Measurements from ENCODE around the gene IFI30. TPM values are rescaled to one million over a fixed set of nuclear protein-coding genes. Genes with fewer than 3 reads are reported as not detected.

IFI30 gene
- total RNA-seq, 1 donor from 2014 or later = not detected

GRCh38 chr19:18137657-18138339 is 35.8 kb upstream of the IFI30 start:
- no peak overlapping the region for H3K4me3 Mint-ChIP-seq (ENCODE audit: unreplicated experiment)
- H3K27ac Mint-ChIP-seq (ENCODE audit: unreplicated experiment) = no peak overlapping the region
- no peaks in the 10 kb centered on the region for H3K4me1 Mint-ChIP-seq (ENCODE audit: unreplicated experiment)
- H3K27me3 Mint-ChIP-seq (ENCODE audit: unreplicated experiment) = no peaks in the 10 kb centered on the region
- H3K36me3 Mint-ChIP-seq (ENCODE audit: unreplicated experiment) = peaks cover 13% of the 10 kb centered on the region
- DNase-seq (ENCODE audit: extremely low spot score, unreplicated experiment) = no peak
- H3K9me3 Mint-ChIP-seq (ENCODE audit: unreplicated experiment) = no peaks in the 10 kb centered on the region
- no peak for TF ChIP-seq CTCF (IDR thresholded peaks at IDR 0.05)

- TF ChIP-seq CTCF (IDR thresholded peaks at IDR 0.05) = no peak
- no peak overlapping the region for H3K27ac Mint-ChIP-seq (ENCODE audit: unreplicated experiment)
- peaks cover 15% of the 10 kb centered on the region for H3K36me3 Mint-ChIP-seq (ENCODE audit: unreplicated experiment)
- H3K4me1 Mint-ChIP-seq (ENCODE audit: unreplicated experiment) = no peaks in the 10 kb centered on the region
- H3K9me3 Mint-ChIP-seq (ENCODE audit: unreplicated experiment) = no peaks in the 10 kb centered on the region
- no peaks in the 10 kb centered on the region for H3K27me3 Mint-ChIP-seq (ENCODE audit: unreplicated experiment)
- no peak overlapping the region for H3K4me3 Mint-ChIP-seq (ENCODE audit: unreplicated experiment)
- no peak for DNase-seq (ENCODE audit: extremely low spot score, unreplicated experiment)
These were observed 33.1 kb upstream of the IFI30 start for GRCh38 chr19:18140473-18140872.

GRCh38 chr19:18141031-18141430 is 32.6 kb upstream of the IFI30 start:
- Mint-ChIP-seq H3K9me3 (ENCODE audit: unreplicated experiment) (no peaks in the 10 kb centered on the region), H3K27ac (ENCODE audit: unreplicated experiment) (no peak overlapping the region), H3K4me3 (ENCODE audit: unreplicated experiment) (no peak overlapping the region), H3K36me3 (ENCODE audit: unreplicated experiment) (peaks cover 16% of the 10 kb centered on the region), H3K27me3 (ENCODE audit: unreplicated experiment) (no peaks in the 10 kb centered on the region), H3K4me1 (ENCODE audit: unreplicated experiment) (no peaks in the 10 kb centered on the region)
- DNase-seq (ENCODE audit: extremely low spot score, unreplicated experiment) = no peak
- TF ChIP-seq CTCF (IDR thresholded peaks at IDR 0.05) = no peak

GRCh38 chr19:18143902-18144301 is 29.7 kb upstream of the IFI30 start:
- H3K36me3 Mint-ChIP-seq (ENCODE audit: unreplicated experiment) = peaks cover 19% of the 10 kb centered on the region
- no peaks in the 10 kb centered on the region for H3K4me1 Mint-ChIP-seq (ENCODE audit: unreplicated experiment)
- H3K27ac Mint-ChIP-seq (ENCODE audit: unreplicated experiment) = no peak overlapping the region
- H3K9me3 Mint-ChIP-seq (ENCODE audit: unreplicated experiment) = no peaks in the 10 kb centered on the region
- H3K27me3 Mint-ChIP-seq (ENCODE audit: unreplicated experiment) = no peaks in the 10 kb centered on the region
- TF ChIP-seq CTCF (IDR thresholded peaks at IDR 0.05) = no peak
- DNase-seq (ENCODE audit: extremely low spot score, unreplicated experiment) = no peak
- H3K4me3 Mint-ChIP-seq (ENCODE audit: unreplicated experiment) = no peak overlapping the region

- no peaks in the 10 kb centered on the region for H3K27me3 Mint-ChIP-seq (ENCODE audit: unreplicated experiment)
- no peak for TF ChIP-seq CTCF (IDR thresholded peaks at IDR 0.05)
- no peak overlapping the region for H3K4me3 Mint-ChIP-seq (ENCODE audit: unreplicated experiment)
- no peaks in the 10 kb centered on the region for H3K4me1 Mint-ChIP-seq (ENCODE audit: unreplicated experiment)
- H3K27ac Mint-ChIP-seq (ENCODE audit: unreplicated experiment) = no peak overlapping the region
- DNase-seq (ENCODE audit: extremely low spot score, unreplicated experiment) = no peak
- H3K36me3 Mint-ChIP-seq (ENCODE audit: unreplicated experiment) = peaks cover 19% of the 10 kb centered on the region
- H3K9me3 Mint-ChIP-seq (ENCODE audit: unreplicated experiment) = no peaks in the 10 kb centered on the region
These were observed 29.3 kb upstream of the IFI30 start for GRCh38 chr19:18144361-18144760.
